Sigmoid colon (tissue), 4 donors: ENCODE data around the gene HNRNPUL1.

ENCODE experiments used
- POLR2A ChIP-seq, 2 donors: fragments of 450-650 bp; IDR thresholded peaks; one replicate each; pipeline ENCODE4 v1.6.1; 2016; ENCODE audit warnings: antibody characterized with exemption in 2 of 2, mild to moderate bottlenecking in 2 of 2, moderate library complexity in 2 of 2
- POLR2AphosphoS5 ChIP-seq, 4 donors: sonication (generic); formaldehyde crosslinking; IDR thresholded peaks; one replicate each; pipeline ENCODE4 v1.6.1; 2017; ENCODE audit warnings: antibody characterized with exemption in 4 of 4
- TF ChIP-seq, protein P1 (sequence below), 4 experiments: fragments of 450-650 bp in 3 of 4; fragments of 200-600 bp in 1 of 4; IDR thresholded peaks; one replicate each; pipeline ENCODE4 v1.5.1; 2016 to 2019; ENCODE audit warnings: antibody characterized with exemption in 4 of 4, mild to moderate bottlenecking in 3 of 4, moderate library complexity in 2 of 4

DNA sequence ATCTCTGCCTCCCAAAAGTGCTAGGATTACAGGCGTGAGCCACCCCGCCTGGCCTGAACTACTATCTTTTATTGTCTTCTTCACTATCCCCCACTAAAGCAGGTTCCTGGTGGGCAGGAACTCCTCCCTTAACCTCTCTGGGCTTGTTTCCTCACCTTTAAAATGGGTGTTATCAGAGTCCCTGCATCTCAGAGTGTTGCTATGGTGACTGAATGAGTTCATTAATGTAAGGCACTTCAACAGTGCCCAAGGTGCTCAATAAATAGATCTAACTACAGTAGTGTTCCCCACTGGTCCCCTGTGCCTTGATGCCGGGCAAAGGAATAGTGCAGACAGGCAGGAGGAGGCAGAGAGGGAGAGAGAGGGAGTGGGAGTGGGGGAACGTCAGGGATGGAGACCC lies 66.3 kb downstream of the HNRNPUL1 start:
- TF ChIP-seq, protein P1, sequence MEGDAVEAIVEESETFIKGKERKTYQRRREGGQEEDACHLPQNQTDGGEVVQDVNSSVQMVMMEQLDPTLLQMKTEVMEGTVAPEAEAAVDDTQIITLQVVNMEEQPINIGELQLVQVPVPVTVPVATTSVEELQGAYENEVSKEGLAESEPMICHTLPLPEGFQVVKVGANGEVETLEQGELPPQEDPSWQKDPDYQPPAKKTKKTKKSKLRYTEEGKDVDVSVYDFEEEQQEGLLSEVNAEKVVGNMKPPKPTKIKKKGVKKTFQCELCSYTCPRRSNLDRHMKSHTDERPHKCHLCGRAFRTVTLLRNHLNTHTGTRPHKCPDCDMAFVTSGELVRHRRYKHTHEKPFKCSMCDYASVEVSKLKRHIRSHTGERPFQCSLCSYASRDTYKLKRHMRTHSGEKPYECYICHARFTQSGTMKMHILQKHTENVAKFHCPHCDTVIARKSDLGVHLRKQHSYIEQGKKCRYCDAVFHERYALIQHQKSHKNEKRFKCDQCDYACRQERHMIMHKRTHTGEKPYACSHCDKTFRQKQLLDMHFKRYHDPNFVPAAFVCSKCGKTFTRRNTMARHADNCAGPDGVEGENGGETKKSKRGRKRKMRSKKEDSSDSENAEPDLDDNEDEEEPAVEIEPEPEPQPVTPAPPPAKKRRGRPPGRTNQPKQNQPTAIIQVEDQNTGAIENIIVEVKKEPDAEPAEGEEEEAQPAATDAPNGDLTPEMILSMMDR (IDR thresholded peaks at IDR 0.05) = no peak
- TF ChIP-seq POLR2A (IDR thresholded peaks at IDR 0.05) (no peak), POLR2AphosphoS5 (IDR thresholded peaks at IDR 0.05) (no peak)
